Epithelial cell of proximal tubule (primary cell): ENCODE measurements around the gene BABAM2. TPM values are rescaled to one million over a fixed set of nuclear protein-coding genes. Genes with fewer than 3 reads are reported as not detected.
"Not testable (repeated sequence)": the region's sequence is repeated elsewhere in the genome, so short reads cannot be mapped to it uniquely, and the experiment has no call there.

Experiments
- DNase-seq: peaks from one replicate; pipeline ENCODE4 v3.0.0-alpha.2; 2011; ENCODE audit warnings: low read depth
- H3K4me3 ChIP-seq: 2 replicates; pipeline ENCODE4 v1.5.1; 2011; ENCODE audit warnings: low read depth, mild to moderate bottlenecking, low read length
- CTCF ChIP-seq: conservative IDR thresholded peaks from 2 replicates; pipeline ENCODE4 v1.5.1; 2012; ENCODE audit warnings: low read depth, mild to moderate bottlenecking, low read length
- total RNA-seq: library from RNA; depleted of rRNA; stranded (reverse); fragments of >200 nt; gene quantifications from 2 replicates; pipeline ENCODE4 v1.2.3, GENCODE V29; 2015

The BABAM2 gene
- total RNA-seq, 1 donor from 2014 or later, result 23.6 TPM

- no peak for DNase-seq
- TF ChIP-seq CTCF, result no peak
- H3K4me3 ChIP-seq, result no peak overlapping the region
Observed at GRCh38 chr2:27962006-27962405, 71.5 kb downstream of the BABAM2 start.

- TF ChIP-seq CTCF, result no peak
Observed at GRCh38 chr2:27963472-27963871, 72.9 kb downstream of the BABAM2 start.

GRCh38 chr2:27964067-27964466 lies 73.5 kb downstream of the BABAM2 start:
- no peak for TF ChIP-seq CTCF
- DNase-seq, result no peak
- no peak overlapping the region for H3K4me3 ChIP-seq

More at GRCh38 chr2:27963472-27963871, 72.9 kb downstream of the BABAM2 start:
- no peak overlapping the region for H3K4me3 ChIP-seq
- DNase-seq, result no peak

GRCh38 chr2:27965841-27966240 lies 75.3 kb downstream of the BABAM2 start:
- no peak for DNase-seq
- TF ChIP-seq CTCF, result no peak
- no peak overlapping the region for H3K4me3 ChIP-seq

GRCh38 chr2:27966466-27966865 lies 75.9 kb downstream of the BABAM2 start:
- no peak for TF ChIP-seq CTCF
- no peak for DNase-seq
- H3K4me3 ChIP-seq, result no peak overlapping the region

- TF ChIP-seq CTCF, result no peak
- DNase-seq, result no peak
- no peak overlapping the region for H3K4me3 ChIP-seq
Observed at GRCh38 chr2:27967076-27967475, 76.5 kb downstream of the BABAM2 start.

GRCh38 chr2:27968045-27968444 lies 77.5 kb downstream of the BABAM2 start:
- not testable (repeated sequence) for H3K4me3 ChIP-seq, DNase-seq

- DNase-seq, H3K4me3 ChIP-seq: not testable (repeated sequence)
Observed at GRCh38 chr2:27968957-27969356, 78.4 kb downstream of the BABAM2 start.
